ENCODE data around the gene CKLF. TPM values are rescaled to one million over a fixed set of nuclear protein-coding genes. Genes with fewer than 3 reads are reported as not detected.

Gene CKLF
- total RNA-seq, 1 experiment from 2014 or later = 293 TPM

DNA sequence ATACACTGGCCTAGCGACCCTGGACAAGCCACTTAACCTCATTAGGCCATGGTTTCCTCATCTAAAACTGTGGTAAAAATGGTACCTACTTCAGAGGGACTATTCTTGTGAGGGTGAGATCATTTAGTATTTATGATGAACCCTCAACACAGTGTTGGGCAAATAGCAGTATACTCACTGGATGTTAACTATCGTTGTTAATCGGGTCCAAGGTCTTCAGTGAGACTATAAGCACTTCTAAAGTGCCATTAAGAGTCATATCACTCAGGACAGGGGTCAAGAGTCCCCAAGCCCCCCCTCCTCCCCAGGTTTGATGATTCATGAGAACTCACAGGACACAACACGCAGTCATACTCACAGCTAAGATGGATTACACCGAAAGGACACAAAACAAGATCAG is 13.5 kb upstream of the CKLF start:
- BruUV-seq (replicated peaks) = no TSS peak
- TF ChIP-seq, protein P1, sequence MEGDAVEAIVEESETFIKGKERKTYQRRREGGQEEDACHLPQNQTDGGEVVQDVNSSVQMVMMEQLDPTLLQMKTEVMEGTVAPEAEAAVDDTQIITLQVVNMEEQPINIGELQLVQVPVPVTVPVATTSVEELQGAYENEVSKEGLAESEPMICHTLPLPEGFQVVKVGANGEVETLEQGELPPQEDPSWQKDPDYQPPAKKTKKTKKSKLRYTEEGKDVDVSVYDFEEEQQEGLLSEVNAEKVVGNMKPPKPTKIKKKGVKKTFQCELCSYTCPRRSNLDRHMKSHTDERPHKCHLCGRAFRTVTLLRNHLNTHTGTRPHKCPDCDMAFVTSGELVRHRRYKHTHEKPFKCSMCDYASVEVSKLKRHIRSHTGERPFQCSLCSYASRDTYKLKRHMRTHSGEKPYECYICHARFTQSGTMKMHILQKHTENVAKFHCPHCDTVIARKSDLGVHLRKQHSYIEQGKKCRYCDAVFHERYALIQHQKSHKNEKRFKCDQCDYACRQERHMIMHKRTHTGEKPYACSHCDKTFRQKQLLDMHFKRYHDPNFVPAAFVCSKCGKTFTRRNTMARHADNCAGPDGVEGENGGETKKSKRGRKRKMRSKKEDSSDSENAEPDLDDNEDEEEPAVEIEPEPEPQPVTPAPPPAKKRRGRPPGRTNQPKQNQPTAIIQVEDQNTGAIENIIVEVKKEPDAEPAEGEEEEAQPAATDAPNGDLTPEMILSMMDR (IDR thresholded peaks at IDR 0.05; ENCODE audit: unreplicated experiment) = no peak
- CTCF ChIA-PET = interaction anchor here (0.7 to 1.3 kb wide), 2 partner anchors 17 to 27 kb away, joined by 3 to 4 read pairs; no protein-coding TSS in a partner anchor
- Mint-ChIP-seq H3K27ac (ENCODE audit: unreplicated experiment) (no peak overlapping the region), H3K4me1 (ENCODE audit: low read depth, unreplicated experiment) (peaks cover 8% of the 10 kb centered on the region), H3K36me3 (ENCODE audit: insufficient read depth, unreplicated experiment) (peaks cover 53% of the 10 kb centered on the region), H3K27me3 (ENCODE audit: unreplicated experiment) (no peaks in the 10 kb centered on the region), H3K4me3 (ENCODE audit: low read depth, unreplicated experiment) (no peak overlapping the region), H3K9me3 (ENCODE audit: low read depth, unreplicated experiment) (no peaks in the 10 kb centered on the region)
- DNase-seq = no peak
- intact Hi-C loops (cut with micrococcal nuclease; ENCODE audit: unreplicated experiment) = no loop called here

- Mint-ChIP-seq H3K27me3 (ENCODE audit: unreplicated experiment) (no peaks in the 10 kb centered on the region), H3K36me3 (ENCODE audit: insufficient read depth, unreplicated experiment) (peaks cover 46% of the 10 kb centered on the region), H3K4me3 (ENCODE audit: low read depth, unreplicated experiment) (no peak overlapping the region), H3K4me1 (ENCODE audit: low read depth, unreplicated experiment) (peaks cover 8% of the 10 kb centered on the region), H3K9me3 (ENCODE audit: low read depth, unreplicated experiment) (no peaks in the 10 kb centered on the region), H3K27ac (ENCODE audit: unreplicated experiment) (no peak overlapping the region)
- intact Hi-C loops (cut with micrococcal nuclease; ENCODE audit: unreplicated experiment) = no loop called here
- BruUV-seq (replicated peaks) = no TSS peak
- TF ChIP-seq, protein P1 (IDR thresholded peaks at IDR 0.05; ENCODE audit: unreplicated experiment) = no peak
- CTCF ChIA-PET = interaction anchor here (0.7 kb wide), 1 partner anchor 27 kb away, joined by 4 read pairs; no protein-coding TSS in a partner anchor
- DNase-seq = no peak
Observed at GRCh38 chr16:66539623-66540469, 12.5 kb upstream of the CKLF start.

- TF ChIP-seq, protein P1 (IDR thresholded peaks at IDR 0.05; ENCODE audit: unreplicated experiment) = no peak
- intact Hi-C loops (cut with micrococcal nuclease; ENCODE audit: unreplicated experiment) = no loop called here
- CTCF ChIA-PET = interaction anchor here (0.7 kb wide), 1 partner anchor 34 kb away, joined by 4 read pairs; no protein-coding TSS in a partner anchor
- no peak for DNase-seq
- Mint-ChIP-seq H3K27ac (ENCODE audit: unreplicated experiment) (no peak overlapping the region), H3K9me3 (ENCODE audit: low read depth, unreplicated experiment) (no peaks in the 10 kb centered on the region), H3K36me3 (ENCODE audit: insufficient read depth, unreplicated experiment) (peaks cover 53% of the 10 kb centered on the region), H3K4me1 (ENCODE audit: low read depth, unreplicated experiment) (peaks cover 9% of the 10 kb centered on the region), H3K27me3 (ENCODE audit: unreplicated experiment) (no peaks in the 10 kb centered on the region), H3K4me3 (ENCODE audit: low read depth, unreplicated experiment) (no peak overlapping the region)
- no TSS peak for BruUV-seq (replicated peaks)
Observed at GRCh38 chr16:66541388-66542355, 10.7 kb upstream of the CKLF start.

GRCh38 chr16:66542396-66542795 is 10.0 kb upstream of the CKLF start:
- no TSS peak for BruUV-seq (replicated peaks)
- no peak overlapping the region for H3K27ac Mint-ChIP-seq (ENCODE audit: unreplicated experiment)
- intact Hi-C loops (cut with micrococcal nuclease; ENCODE audit: unreplicated experiment) = no loop called here

More at GRCh38 chr16:66542396-66542795, 10.0 kb upstream of the CKLF start:
- no peaks in the 10 kb centered on the region for H3K9me3 Mint-ChIP-seq (ENCODE audit: low read depth, unreplicated experiment)
- peaks cover 12% of the 10 kb centered on the region for H3K4me1 Mint-ChIP-seq (ENCODE audit: low read depth, unreplicated experiment)
- peaks cover 53% of the 10 kb centered on the region for H3K36me3 Mint-ChIP-seq (ENCODE audit: insufficient read depth, unreplicated experiment)
- no peak overlapping the region for H3K4me3 Mint-ChIP-seq (ENCODE audit: low read depth, unreplicated experiment)
- DNase-seq = no peak
- H3K27me3 Mint-ChIP-seq (ENCODE audit: unreplicated experiment) = no peaks in the 10 kb centered on the region
- TF ChIP-seq, protein P1 (IDR thresholded peaks at IDR 0.05; ENCODE audit: unreplicated experiment) = no peak
- CTCF ChIA-PET = interaction anchor here (0.7 kb wide), 1 partner anchor 33 kb away, joined by 4 read pairs; no protein-coding TSS in a partner anchor

Measured in Calu3 (cell line).